C1 segment of cervical spinal cord (tissue), 14 donors: Measurements from ENCODE around the gene TRIM40.
"Not testable (repeated sequence)": the region's sequence is repeated elsewhere in the genome, so short reads cannot be mapped to it uniquely, and the experiment has no call there.

Experiments
- DNase-seq, 14 donors: peaks; one replicate each; lab custom pipeline; 2025; lab: John Stamatoyannopoulos, UW

Gene TRIM40

GRCh38 chr6:30163090-30163917 is 27.4 kb downstream of the TRIM40 start, which contains the start of gene TRIM15:
Gene TRIM15 (plus strand): TSS chr6:30163546. CDS start chr6:30163685, 139 bp downstream.
- DNase-seq, result no peak

- DNase-seq, result no peak
Observed at GRCh38 chr6:30163918-30164654, 28.1 kb downstream of the TRIM40 start.

- DNase-seq, result no peak
Observed at GRCh38 chr6:30164714-30165113, 28.8 kb downstream of the TRIM40 start.

- not testable (repeated sequence) for DNase-seq
Observed at GRCh38 chr6:30165238-30165637, 29.3 kb downstream of the TRIM40 start.

- DNase-seq, result no peak
Observed at GRCh38 chr6:30167101-30167500, 31.2 kb downstream of the TRIM40 start.

- no peak for DNase-seq
Observed at GRCh38 chr6:30168741-30169140, 32.8 kb downstream of the TRIM40 start.

GRCh38 chr6:30169658-30170614 is 34.0 kb downstream of the TRIM40 start:
- no peak for DNase-seq

- DNase-seq, result no peak
Observed at GRCh38 chr6:30171677-30172471, 35.9 kb downstream of the TRIM40 start.

- no peak for DNase-seq
Observed at GRCh38 chr6:30172681-30173080, 36.7 kb downstream of the TRIM40 start.

- DNase-seq, result no peak
Observed at GRCh38 chr6:30175765-30176164, 39.8 kb downstream of the TRIM40 start.

- no peak for DNase-seq
Observed at GRCh38 chr6:30178837-30179236, 42.9 kb downstream of the TRIM40 start.

- DNase-seq, result no peak
Observed at GRCh38 chr6:30180145-30180544, 44.2 kb downstream of the TRIM40 start.

- DNase-seq, result no peak
Observed at GRCh38 chr6:30184417-30185031, 48.6 kb downstream of the TRIM40 start.

- DNase-seq, result no peak
Observed at GRCh38 chr6:30185846-30186484, 50.0 kb downstream of the TRIM40 start.

GRCh38 chr6:30188541-30188940 is 52.6 kb downstream of the TRIM40 start:
- DNase-seq, result no peak

GRCh38 chr6:30192076-30192475 is 56.1 kb downstream of the TRIM40 start:
- no peak for DNase-seq

GRCh38 chr6:30194797-30195690 is 59.1 kb downstream of the TRIM40 start:
- no peak for DNase-seq

- no peak for DNase-seq
Observed at GRCh38 chr6:30195951-30196350, 60.0 kb downstream of the TRIM40 start.

- no peak for DNase-seq
Observed at GRCh38 chr6:30196376-30196775, 60.4 kb downstream of the TRIM40 start.
